Endothelial cell of umbilical vein (primary cell): Measurements from ENCODE around the gene BTAF1. TPM values are rescaled to one million over a fixed set of nuclear protein-coding genes. Genes with fewer than 3 reads are reported as not detected.

ENCODE experiments used
- BruUV-seq: library from RNA; stranded (reverse); fragments of 400-500 nt; replicated peaks from 2 replicates; lab custom pipeline; 2021; lab: Mats Ljungman, UMichigan
- CTCF ChIA-PET: fragments of 300-600, 350-600 bp; sonication (Branson Sonifier 250); formaldehyde crosslinking; loops from one replicate; lab custom pipeline; 2021; ENCODE audit warnings: antibody characterized with exemption, inconsistent platforms; lab: Charles Lee
- POLR2A ChIA-PET: fragments of 300-600, 350-600 bp; sonication (Branson Sonifier 250); formaldehyde crosslinking; loops from one replicate; lab custom pipeline; 2021; ENCODE audit warnings: antibody characterized with exemption, inconsistent platforms; lab: Charles Lee
- DNase-seq: peaks from one replicate; pipeline ENCODE4 v3.0.0-alpha.2; 2011; ENCODE audit warnings: low read depth, low spot score
- FAIRE-seq: peaks from 2 replicates; lab custom pipeline; 2011; peaks lifted over from hg19 to GRCh38; lab: Jason Lieb, UNC
- H2AFZ ChIP-seq: 2 replicates; pipeline ENCODE4 v1.6.0; 2012; ENCODE audit warnings: low read depth, low read length, control low read depth, inconsistent platforms
- H3K27ac ChIP-seq: 2 replicates; pipeline ENCODE4 v1.5.1; 2011; ENCODE audit warnings: low read depth, mild to moderate bottlenecking, control low read depth, low read length, moderate library complexity; ENCODE audit not compliant: insufficient read depth
- H3K27me3 ChIP-seq, 2 experiments: 2 replicates each; pipeline versions ENCODE4 v1.6.0 to v1.6.1; 2011; ENCODE audit warnings: low read length in 2 of 2, mixed read lengths in 1 of 2; ENCODE audit not compliant: control insufficient read depth in 2 of 2, insufficient read depth in 2 of 2
- H3K36me3 ChIP-seq, 2 experiments: 2 replicates in 1 of 2; 3 replicates in 1 of 2; pipeline ENCODE4 v1.5.1; 2011; ENCODE audit warnings: low read length in 2 of 2, mild to moderate bottlenecking in 1 of 2, moderate library complexity in 1 of 2; ENCODE audit not compliant: control insufficient read depth in 2 of 2, insufficient read depth in 2 of 2; ENCODE audit errors: extremely low read depth in 1 of 2
- H3K4me1 ChIP-seq: 3 replicates; pipeline ENCODE4 v1.5.1; 2011; ENCODE audit warnings: mild to moderate bottlenecking, low read length; ENCODE audit not compliant: control insufficient read depth, insufficient read depth; ENCODE audit errors: extremely low read depth
- H3K4me2 ChIP-seq: 2 replicates; pipeline ENCODE4 v1.6.1; 2011; ENCODE audit warnings: low read length, control low read depth, mixed read lengths; ENCODE audit not compliant: insufficient read depth
- H3K4me3 ChIP-seq, 3 experiments: fragments of 200-600 bp in 1 of 3; sonication (generic), shearing (Covaris generic) in 1 of 3; replicated peaks in 1 of 3; 2 replicates each; pipeline ENCODE4 v1.5.1; 2011 to 2016; ENCODE audit warnings: control low read depth in 3 of 3, low read length in 3 of 3, mild to moderate bottlenecking in 2 of 3, inconsistent platforms in 1 of 3, low read depth in 1 of 3, moderate library complexity in 1 of 3; ENCODE audit not compliant: insufficient read depth in 1 of 3
- H3K79me2 ChIP-seq: 2 replicates; pipeline ENCODE4 v1.6.0; 2012; ENCODE audit warnings: low read length, inconsistent platforms; ENCODE audit not compliant: control insufficient read depth, insufficient read depth
- H3K9ac ChIP-seq: replicated peaks from 2 replicates; pipeline ENCODE3; 2011; ENCODE audit warnings: low read length, control low read depth; ENCODE audit not compliant: insufficient read depth; ENCODE audit errors: extremely low read depth
- H3K9me1 ChIP-seq: replicated peaks from 3 replicates; pipeline ENCODE4 v1.6.0; 2011; ENCODE audit warnings: mild to moderate bottlenecking, low read length; ENCODE audit not compliant: control insufficient read depth, insufficient read depth; ENCODE audit errors: extremely low read depth
- H3K9me3 ChIP-seq: replicated peaks from 2 replicates; pipeline ENCODE4 v1.5.1; 2012; ENCODE audit warnings: low read length, inconsistent platforms; ENCODE audit not compliant: control insufficient read depth, insufficient read depth
- H4K20me1 ChIP-seq: replicated peaks from 2 replicates; pipeline ENCODE3; 2011; ENCODE audit warnings: mild to moderate bottlenecking, low read length; ENCODE audit not compliant: control insufficient read depth, insufficient read depth; ENCODE audit errors: extremely low read depth
- EZH2 ChIP-seq: IDR thresholded peaks from 2 replicates; pipeline ENCODE4 v1.6.1; 2012; ENCODE audit warnings: borderline replicate concordance, low read depth, mild to moderate bottlenecking, moderate library complexity, low read length, inconsistent platforms; ENCODE audit not compliant: severe bottlenecking
- FOS ChIP-seq: IDR thresholded peaks from 2 replicates; pipeline ENCODE4 v1.6.1; 2011; ENCODE audit warnings: mild to moderate bottlenecking, low read length, moderate library complexity, borderline replicate concordance; ENCODE audit not compliant: insufficient read depth
- GATA2 ChIP-seq: IDR thresholded peaks from 2 replicates; pipeline ENCODE4 v1.7.0; 2011; ENCODE audit warnings: low read depth, mild to moderate bottlenecking, moderate library complexity, mixed read lengths, low read length; ENCODE audit not compliant: insufficient read length, insufficient read depth
- JUN ChIP-seq: IDR thresholded peaks from 2 replicates; pipeline ENCODE4 v1.6.1; 2011; ENCODE audit warnings: borderline replicate concordance, low read depth; ENCODE audit not compliant: insufficient read length, insufficient read depth
- MYC ChIP-seq: IDR thresholded peaks from one replicate; pipeline ENCODE4 v1.6.1; 2011; ENCODE audit warnings: mild to moderate bottlenecking, low read depth, low read length
- POLR2A ChIP-seq: IDR thresholded peaks from 2 replicates; pipeline ENCODE4 v1.6.1; 2012; ENCODE audit warnings: low read depth, mild to moderate bottlenecking, control low read depth, low read length
- POLR2AphosphoS5 ChIP-seq: IDR thresholded peaks from 2 replicates; pipeline ENCODE4 v1.6.1; 2012; ENCODE audit warnings: low read depth, mild to moderate bottlenecking, control low read depth, low read length, moderate library complexity; ENCODE audit not compliant: insufficient read depth
- dilution Hi-C: fragments of 300-500 bp; cut with MboI; formaldehyde crosslinking; loops from one replicate; pipeline ENCODE4 v1.15.0; 2019; ENCODE audit warnings: low sequenced_read_pairs; ENCODE audit not compliant: extremely low pct_ligation_motif_present
- intact Hi-C: fragments of 100-400 bp; cut with micrococcal nuclease; formaldehyde crosslinking; loops from one replicate; pipeline ENCODE4 v1.10.0; 2022
- polyA plus RNA-seq, 4 experiments: library from polyadenylated mRNA; depleted of rRNA in 3 of 4; stranded (reverse) in 3 of 4; unstranded in 1 of 4; fragments of >200 nt; gene quantifications; 2 replicates each; pipeline versions ENCODE4 v1.2.1 to v1.2.3, GENCODE V29; 2011 to 2012; ENCODE audit warnings: missing spikeins in 1 of 4
- total RNA-seq: library from RNA; stranded (reverse); gene quantifications from 2 replicates; pipeline ENCODE4 v1.2.3, GENCODE V29; 2021
- TF ChIP-seq, protein P1 (sequence below): IDR thresholded peaks from 2 replicates; pipeline ENCODE4 v1.6.1; 2011; ENCODE audit not compliant: insufficient read depth, insufficient read length
- TF ChIP-seq, protein P2 (sequence below), 2 donors: IDR thresholded peaks; 1 replicate in 1 of 2; 2 replicates in 1 of 2; pipeline ENCODE4 v1.5.1; 2011; ENCODE audit warnings: low read length in 2 of 2, mild to moderate bottlenecking in 2 of 2, moderate library complexity in 2 of 2, control low read depth in 1 of 2, inconsistent platforms in 1 of 2, low read depth in 1 of 2; ENCODE audit not compliant: insufficient read depth in 1 of 2; ENCODE audit errors: extremely low read depth in 1 of 2

BTAF1 gene
- total and polyA plus RNA-seq, 2 donors (not counting 3 experiments of a cell fraction or from before 2014, with no cell fraction given): 9.9 to 23.1 TPM

DNA sequence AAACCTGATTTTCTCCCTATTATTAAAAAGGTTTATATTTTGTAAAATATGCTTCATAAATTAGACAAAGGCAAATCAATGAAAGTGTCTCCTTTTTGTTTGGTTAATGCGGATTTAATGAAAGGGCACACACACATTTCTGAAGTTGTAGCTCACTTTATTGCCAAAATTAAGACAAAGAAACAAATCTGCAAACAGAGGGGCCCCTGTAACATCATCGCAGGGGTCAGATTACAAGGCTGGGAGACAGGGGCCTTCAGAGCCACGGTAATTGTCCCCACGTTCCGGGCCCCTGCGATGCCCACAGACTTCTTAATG is 36.7 kb upstream of the BTAF1 start:
- peak overlapping the region; percentile 99 for H3K4me2 ChIP-seq
- TF ChIP-seq EZH2 (no peak), GATA2 (no peak), JUN (no peak), FOS (no peak), MYC (no peak), POLR2AphosphoS5 (no peak), POLR2A (no peak)
- TF ChIP-seq, protein P1, sequence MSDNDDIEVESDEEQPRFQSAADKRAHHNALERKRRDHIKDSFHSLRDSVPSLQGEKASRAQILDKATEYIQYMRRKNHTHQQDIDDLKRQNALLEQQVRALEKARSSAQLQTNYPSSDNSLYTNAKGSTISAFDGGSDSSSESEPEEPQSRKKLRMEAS: no peak
- TF ChIP-seq, protein P2, sequence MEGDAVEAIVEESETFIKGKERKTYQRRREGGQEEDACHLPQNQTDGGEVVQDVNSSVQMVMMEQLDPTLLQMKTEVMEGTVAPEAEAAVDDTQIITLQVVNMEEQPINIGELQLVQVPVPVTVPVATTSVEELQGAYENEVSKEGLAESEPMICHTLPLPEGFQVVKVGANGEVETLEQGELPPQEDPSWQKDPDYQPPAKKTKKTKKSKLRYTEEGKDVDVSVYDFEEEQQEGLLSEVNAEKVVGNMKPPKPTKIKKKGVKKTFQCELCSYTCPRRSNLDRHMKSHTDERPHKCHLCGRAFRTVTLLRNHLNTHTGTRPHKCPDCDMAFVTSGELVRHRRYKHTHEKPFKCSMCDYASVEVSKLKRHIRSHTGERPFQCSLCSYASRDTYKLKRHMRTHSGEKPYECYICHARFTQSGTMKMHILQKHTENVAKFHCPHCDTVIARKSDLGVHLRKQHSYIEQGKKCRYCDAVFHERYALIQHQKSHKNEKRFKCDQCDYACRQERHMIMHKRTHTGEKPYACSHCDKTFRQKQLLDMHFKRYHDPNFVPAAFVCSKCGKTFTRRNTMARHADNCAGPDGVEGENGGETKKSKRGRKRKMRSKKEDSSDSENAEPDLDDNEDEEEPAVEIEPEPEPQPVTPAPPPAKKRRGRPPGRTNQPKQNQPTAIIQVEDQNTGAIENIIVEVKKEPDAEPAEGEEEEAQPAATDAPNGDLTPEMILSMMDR (IDR thresholded peaks at IDR 0.05; ENCODE audit: extremely low read depth in 1 of 2, insufficient read depth in 1 of 2, low read depth in 1 of 2, low read length in 2 of 2): no peak
- peak overlapping the region; percentile 48 to 86 (median 83) for H3K4me3 ChIP-seq
- FAIRE-seq (no peak), DNase-seq (no peak)
- POLR2A ChIA-PET: no interaction called here
- dilution Hi-C loops (no loop called here), intact Hi-C loops (loop anchor here (1.0 kb wide), 2 partner anchors 15 to 89 kb away; partner anchors contain the start of gene TNKS2)
- no peaks in the 10 kb centered on the region for H3K27me3 ChIP-seq
- no peaks in the 10 kb centered on the region for H3K36me3 ChIP-seq
- CTCF ChIA-PET: interaction anchor here (0.9 to 2.0 kb wide), 5 partner anchors 22 to 128 kb away, joined by 3 to 11 read pairs (median 4); no protein-coding TSS in a partner anchor
- no peaks in the 10 kb centered on the region for H3K9me3 ChIP-seq
- H3K4me1 ChIP-seq: peaks cover 19% of the 10 kb centered on the region
- no peak overlapping the region for H3K27ac ChIP-seq
- peak overlapping the region; percentile 99 for H2AFZ ChIP-seq
- no peaks in the 10 kb centered on the region for H3K9me1 ChIP-seq
- H3K9ac ChIP-seq: peak overlapping the region; percentile 59
- no peaks in the 10 kb centered on the region for H4K20me1 ChIP-seq
- no peaks in the 10 kb centered on the region for H3K79me2 ChIP-seq
- BruUV-seq: TSS peak; percentile 45
